Measurements from ENCODE around the gene MIA2. TPM values are rescaled to one million over a fixed set of nuclear protein-coding genes. Genes with fewer than 3 reads are reported as not detected.
"Not testable (repeated sequence)": the region's sequence is repeated elsewhere in the genome, so short reads cannot be mapped to it uniquely, and the experiment has no call there.

Gene MIA2
- total and polyA plus RNA-seq, 2 donors from 2014 or later, result 63.2 to 65.6 TPM

GRCh38 chr14:39247256-39247655 lies 13.5 kb downstream of the MIA2 start:
- Histone ChIP-seq H3K36me3 (ENCODE audit: control insufficient read depth in 2 of 3, insufficient read depth in 3 of 3, low read length in 3 of 3) (peaks cover 0 to 3% (median 0%) of the 10 kb centered on the region in 3 donors), H3K27me3 (ENCODE audit: control insufficient read depth, insufficient read depth, low read length) (no peaks in the 10 kb centered on the region), H3K9me3 (ENCODE audit: control insufficient read depth in 2 of 3, insufficient read depth in 1 of 3, low read length in 3 of 3) (no peaks in the 10 kb centered on the region), H3K27ac (ENCODE audit: low read depth in 2 of 2, low read length in 2 of 2) (no peak overlapping the region), H3K9ac (ENCODE audit: low read length in 3 of 3) (no peak overlapping the region), H3K4me3 (ENCODE audit: low read length in 3 of 3) (no peak overlapping the region), H3K4me1 (ENCODE audit: control insufficient read depth in 2 of 3, insufficient read depth in 2 of 3, low read depth in 1 of 3, low read length in 3 of 3) (no peaks in the 10 kb centered on the region)
- TF ChIP-seq CTCF (IDR thresholded peaks at IDR 0.05; ENCODE audit: borderline replicate concordance, extremely low read depth, insufficient read depth), result no peak
- DNase-seq (no peak), FAIRE-seq (no peak)
- intact Hi-C loops (cut with DNase I), result no loop called here

- no peaks in the 10 kb centered on the region for H3K27me3 ChIP-seq (ENCODE audit: control insufficient read depth, insufficient read depth, low read length)
- FAIRE-seq (no peak), DNase-seq (no peak)
- no peaks in the 10 kb centered on the region for H3K9me3 ChIP-seq (ENCODE audit: control insufficient read depth in 2 of 3, insufficient read depth in 1 of 3, low read length in 3 of 3)
- no peak overlapping the region for H3K4me3 ChIP-seq (ENCODE audit: low read length in 3 of 3)
- intact Hi-C loops (cut with DNase I), result no loop called here
- no peak for TF ChIP-seq CTCF (IDR thresholded peaks at IDR 0.05; ENCODE audit: borderline replicate concordance, extremely low read depth, insufficient read depth)
- H3K36me3 ChIP-seq (ENCODE audit: control insufficient read depth in 2 of 3, insufficient read depth in 3 of 3, low read length in 3 of 3), result no peaks in the 10 kb centered on the region
- H3K27ac ChIP-seq (ENCODE audit: low read depth in 2 of 2, low read length in 2 of 2), result no peak overlapping the region
- H3K4me1 ChIP-seq (ENCODE audit: control insufficient read depth in 2 of 3, insufficient read depth in 2 of 3, low read depth in 1 of 3, low read length in 3 of 3), result no peaks in the 10 kb centered on the region
- H3K9ac ChIP-seq (ENCODE audit: low read length in 3 of 3), result no peak overlapping the region
Observed at GRCh38 chr14:39251547-39251946, 17.8 kb downstream of the MIA2 start.

GRCh38 chr14:39257388-39257787 lies 23.7 kb downstream of the MIA2 start:
- not testable (repeated sequence) for H3K27ac ChIP-seq (ENCODE audit: low read depth in 2 of 2, low read length in 2 of 2)

GRCh38 chr14:39258782-39259545 lies 25.2 kb downstream of the MIA2 start:
- H3K27me3 ChIP-seq (ENCODE audit: control insufficient read depth, insufficient read depth, low read length), result no peaks in the 10 kb centered on the region
- DNase-seq, result no peak
- no peaks in the 10 kb centered on the region for H3K36me3 ChIP-seq (ENCODE audit: control insufficient read depth in 2 of 3, insufficient read depth in 3 of 3, low read length in 3 of 3)
- intact Hi-C loops (cut with DNase I), result no loop called here
- no peaks in the 10 kb centered on the region for H3K9me3 ChIP-seq (ENCODE audit: control insufficient read depth in 2 of 3, insufficient read depth in 1 of 3, low read length in 3 of 3)
- H3K4me1 ChIP-seq (ENCODE audit: control insufficient read depth in 2 of 3, insufficient read depth in 2 of 3, low read depth in 1 of 3, low read length in 3 of 3), result no peaks in the 10 kb centered on the region
- TF ChIP-seq CTCF (IDR thresholded peaks at IDR 0.05; ENCODE audit: borderline replicate concordance, extremely low read depth, insufficient read depth), result no peak
- FAIRE-seq, result no peak
- H3K27ac ChIP-seq (ENCODE audit: low read depth in 2 of 2, low read length in 2 of 2), result no peak overlapping the region
- no peak overlapping the region for H3K4me3 ChIP-seq (ENCODE audit: low read length in 3 of 3)
- no peak overlapping the region for H3K9ac ChIP-seq (ENCODE audit: low read length in 3 of 3)

More at GRCh38 chr14:39257388-39257787, 23.7 kb downstream of the MIA2 start:
- H3K9ac ChIP-seq (ENCODE audit: low read length in 3 of 3); H3K4me3 ChIP-seq (ENCODE audit: low read length in 3 of 3); FAIRE-seq; intact Hi-C loops (cut with DNase I); DNase-seq; H3K4me1 ChIP-seq (ENCODE audit: control insufficient read depth in 2 of 3, insufficient read depth in 2 of 3, low read depth in 1 of 3, low read length in 3 of 3); H3K36me3 ChIP-seq (ENCODE audit: control insufficient read depth in 2 of 3, insufficient read depth in 3 of 3, low read length in 3 of 3); H3K9me3 ChIP-seq (ENCODE audit: control insufficient read depth in 2 of 3, insufficient read depth in 1 of 3, low read length in 3 of 3); H3K27me3 ChIP-seq (ENCODE audit: control insufficient read depth, insufficient read depth, low read length): not testable (repeated sequence)

GRCh38 chr14:39260161-39260560 lies 26.4 kb downstream of the MIA2 start:
- H3K4me1 ChIP-seq (ENCODE audit: control insufficient read depth in 2 of 3, insufficient read depth in 2 of 3, low read depth in 1 of 3, low read length in 3 of 3); FAIRE-seq; intact Hi-C loops (cut with DNase I): not testable (repeated sequence)

GRCh38 chr14:39262214-39262613 lies 28.5 kb downstream of the MIA2 start:
- DNase-seq; intact Hi-C loops (cut with DNase I): not testable (repeated sequence)

More at GRCh38 chr14:39260161-39260560, 26.4 kb downstream of the MIA2 start:
- H3K4me3 ChIP-seq (ENCODE audit: low read length in 3 of 3); DNase-seq; H3K36me3 ChIP-seq (ENCODE audit: control insufficient read depth in 2 of 3, insufficient read depth in 3 of 3, low read length in 3 of 3); H3K9ac ChIP-seq (ENCODE audit: low read length in 3 of 3); H3K27me3 ChIP-seq (ENCODE audit: control insufficient read depth, insufficient read depth, low read length); H3K27ac ChIP-seq (ENCODE audit: low read depth in 2 of 2, low read length in 2 of 2); H3K9me3 ChIP-seq (ENCODE audit: control insufficient read depth in 2 of 3, insufficient read depth in 1 of 3, low read length in 3 of 3): not testable (repeated sequence)

More at GRCh38 chr14:39262214-39262613, 28.5 kb downstream of the MIA2 start:
- H3K4me3 ChIP-seq (ENCODE audit: low read length in 3 of 3); H3K9me3 ChIP-seq (ENCODE audit: control insufficient read depth in 2 of 3, insufficient read depth in 1 of 3, low read length in 3 of 3); FAIRE-seq; H3K27ac ChIP-seq (ENCODE audit: low read depth in 2 of 2, low read length in 2 of 2); H3K9ac ChIP-seq (ENCODE audit: low read length in 3 of 3); H3K4me1 ChIP-seq (ENCODE audit: control insufficient read depth in 2 of 3, insufficient read depth in 2 of 3, low read depth in 1 of 3, low read length in 3 of 3); H3K36me3 ChIP-seq (ENCODE audit: control insufficient read depth in 2 of 3, insufficient read depth in 3 of 3, low read length in 3 of 3); H3K27me3 ChIP-seq (ENCODE audit: control insufficient read depth, insufficient read depth, low read length): not testable (repeated sequence)

Measured in kidney (tissue), 14 donors.